COLO668 (cell line): ENCODE results near the gene CELF2.

ENCODE experiments used
- DNase-seq: peaks from one replicate; lab custom pipeline; 2025; ENCODE audit not compliant: unreplicated experiment; lab: John Stamatoyannopoulos, UW

CELF2 gene

GRCh38 chr10:11290156-11290890, 272.7 kb downstream of the CELF2 start:
- no peak for DNase-seq

GRCh38 chr10:11292576-11293302, 275.1 kb downstream of the CELF2 start:
- DNase-seq, result no peak

- DNase-seq, result no peak
Measured at GRCh38 chr10:11293332-11293731, 275.7 kb downstream of the CELF2 start.

GRCh38 chr10:11294831-11295450, 277.3 kb downstream of the CELF2 start:
- no peak for DNase-seq

GRCh38 chr10:11295492-11295891, 277.8 kb downstream of the CELF2 start:
- DNase-seq, result no peak

GRCh38 chr10:11297136-11297535, 279.5 kb downstream of the CELF2 start:
- no peak for DNase-seq

GRCh38 chr10:11298116-11298515, 280.4 kb downstream of the CELF2 start:
- no peak for DNase-seq

GRCh38 chr10:11299125-11299524, 281.5 kb downstream of the CELF2 start:
- DNase-seq, result no peak

- no peak for DNase-seq
Measured at GRCh38 chr10:11300026-11300425, 282.4 kb downstream of the CELF2 start.

GRCh38 chr10:11300563-11300962, 282.9 kb downstream of the CELF2 start:
- no peak for DNase-seq

GRCh38 chr10:11301571-11302111, 284.0 kb downstream of the CELF2 start:
- DNase-seq, result no peak

- DNase-seq, result no peak
Measured at GRCh38 chr10:11302181-11302580, 284.5 kb downstream of the CELF2 start.

- DNase-seq, result no peak
Measured at GRCh38 chr10:11303361-11304170, 285.9 kb downstream of the CELF2 start.

GRCh38 chr10:11304906-11305585, 287.4 kb downstream of the CELF2 start:
- no peak for DNase-seq

- no peak for DNase-seq
Measured at GRCh38 chr10:11305825-11306593, 288.3 kb downstream of the CELF2 start.

- no peak for DNase-seq
Measured at GRCh38 chr10:11307004-11307403, 289.3 kb downstream of the CELF2 start.

- no peak for DNase-seq
Measured at GRCh38 chr10:11307937-11308336, 290.3 kb downstream of the CELF2 start.

- no peak for DNase-seq
Measured at GRCh38 chr10:11311027-11311426, 293.4 kb downstream of the CELF2 start.

- no peak for DNase-seq
Measured at GRCh38 chr10:11313463-11313862, 295.8 kb downstream of the CELF2 start.
